ENCODE data around the gene TSPAN8.

Gene TSPAN8

GRCh38 chr12:71109834-71110233, 48.0 kb downstream of the TSPAN8 start:
- Histone ChIP-seq H3K27me3 (no peaks in the 10 kb centered on the region), H3K4me3 (no peak overlapping the region), H3K36me3 (no peaks in the 10 kb centered on the region), H3K27ac (no peak overlapping the region), H3K9me3 (no peaks in the 10 kb centered on the region), H3K4me1 (peaks cover 0 to 13% (median 0%) of the 10 kb centered on the region in 4 donors)
- no peak for TF ChIP-seq CTCF (IDR thresholded peaks at IDR 0.05)
- intact Hi-C loops (cut with DNase I; ENCODE audit: low total_unique reads): no loop called here
- DNase-seq: no peak

GRCh38 chr12:71108355-71108754, 49.4 kb downstream of the TSPAN8 start:
- H3K4me3 ChIP-seq: no peak overlapping the region
- intact Hi-C loops (cut with DNase I; ENCODE audit: low total_unique reads): no loop called here
- no peaks in the 10 kb centered on the region for H3K27me3 ChIP-seq
- DNase-seq: peak in 1 of 2 donors; percentile 25
- H3K9me3 ChIP-seq: no peaks in the 10 kb centered on the region
- H3K27ac ChIP-seq: peak overlapping the region in 1 of 2 donors; percentile 15
- H3K36me3 ChIP-seq: no peaks in the 10 kb centered on the region
- no peak for TF ChIP-seq CTCF (IDR thresholded peaks at IDR 0.05)
- H3K4me1 ChIP-seq: peaks cover 0 to 13% (median 0%) of the 10 kb centered on the region in 4 donors

- Histone ChIP-seq H3K9me3 (no peaks in the 10 kb centered on the region), H3K36me3 (no peaks in the 10 kb centered on the region), H3K4me3 (no peak overlapping the region), H3K27me3 (no peaks in the 10 kb centered on the region), H3K27ac (peak overlapping the region in 1 of 2 donors; percentile 15), H3K4me1 (peaks cover 0 to 13% (median 0%) of the 10 kb centered on the region in 4 donors)
- no peak for TF ChIP-seq CTCF (IDR thresholded peaks at IDR 0.05)
- no peak for DNase-seq
- intact Hi-C loops (cut with DNase I; ENCODE audit: low total_unique reads): no loop called here
Measured at GRCh38 chr12:71107936-71108335, 49.9 kb downstream of the TSPAN8 start.

- H3K36me3 ChIP-seq: no peaks in the 10 kb centered on the region
- no peaks in the 10 kb centered on the region for H3K27me3 ChIP-seq
- TF ChIP-seq CTCF (IDR thresholded peaks at IDR 0.05): no peak
- no peaks in the 10 kb centered on the region for H3K9me3 ChIP-seq
- peaks cover 0 to 13% (median 0%) of the 10 kb centered on the region in 4 donors for H3K4me1 ChIP-seq
- no peak for DNase-seq
- intact Hi-C loops (cut with DNase I; ENCODE audit: low total_unique reads): no loop called here
- H3K27ac ChIP-seq: no peak overlapping the region
- no peak overlapping the region for H3K4me3 ChIP-seq
Measured at GRCh38 chr12:71105956-71106355, 51.8 kb downstream of the TSPAN8 start.

GRCh38 chr12:71092290-71092689, 65.5 kb downstream of the TSPAN8 start:
- TF ChIP-seq CTCF (IDR thresholded peaks at IDR 0.05): no peak
- Histone ChIP-seq H3K27ac (no peak overlapping the region), H3K36me3 (no peaks in the 10 kb centered on the region), H3K9me3 (peaks cover 0 to 7% (median 3%) of the 10 kb centered on the region in 3 donors), H3K4me3 (no peak overlapping the region), H3K27me3 (no peaks in the 10 kb centered on the region), H3K4me1 (no peaks in the 10 kb centered on the region)
- no peak for DNase-seq
- intact Hi-C loops (cut with DNase I; ENCODE audit: low total_unique reads): no loop called here

- H3K4me1 ChIP-seq: no peaks in the 10 kb centered on the region
- no peak overlapping the region for H3K4me3 ChIP-seq
- H3K27ac ChIP-seq: no peak overlapping the region
- peaks cover 0 to 7% (median 3%) of the 10 kb centered on the region in 3 donors for H3K9me3 ChIP-seq
- no peaks in the 10 kb centered on the region for H3K27me3 ChIP-seq
- no peaks in the 10 kb centered on the region for H3K36me3 ChIP-seq
- no peak for TF ChIP-seq CTCF (IDR thresholded peaks at IDR 0.05)
- no peak for DNase-seq
- intact Hi-C loops (cut with DNase I; ENCODE audit: low total_unique reads): no loop called here
Measured at GRCh38 chr12:71090971-71091370, 66.8 kb downstream of the TSPAN8 start.
